Astrocyte (in vitro differentiated cells and primary cell): ENCODE measurements around the gene CCT6A.

ENCODE experiments used
- CTCF ChIP-seq: IDR thresholded peaks from 2 replicates; pipeline ENCODE4 v1.5.1; 2011; ENCODE audit warnings: low read depth, mild to moderate bottlenecking, inconsistent platforms, low read length, moderate library complexity; ENCODE audit not compliant: insufficient read depth
- EZH2 ChIP-seq: IDR thresholded peaks from 2 replicates; pipeline ENCODE4 v1.6.1; 2012; ENCODE audit warnings: mild to moderate bottlenecking, low read length, inconsistent platforms; ENCODE audit not compliant: insufficient read depth

- TF ChIP-seq CTCF, result no peak
- no peak for TF ChIP-seq EZH2
Measured at GRCh38 chr7:56106108-56107073, 54.8 kb downstream of the CCT6A start, which contains the start of gene CHCHD2.
